ENCODE measurements around the gene ASB6.
"Not testable (repeated sequence)": the region's sequence is repeated elsewhere in the genome, so short reads cannot be mapped to it uniquely, and the experiment has no call there.

ASB6 gene

GRCh38 chr9:129666575-129666974 lies 24.6 kb upstream of the ASB6 start:
- no peak for DNase-seq

GRCh38 chr9:129665814-129666520 lies 24.0 kb upstream of the ASB6 start:
- no peak for DNase-seq

- DNase-seq: no peak
Measured at GRCh38 chr9:129665389-129665775, 23.4 kb upstream of the ASB6 start, which contains the start of gene PRRX2. TSS of gene PRRX2 (plus strand) at chr9:129665647. CDS start at chr9:129665868, 221 bp downstream.

GRCh38 chr9:129664746-129665388 lies 22.9 kb upstream of the ASB6 start:
- no peak for DNase-seq

GRCh38 chr9:129662239-129662638 lies 20.3 kb upstream of the ASB6 start:
- DNase-seq: not testable (repeated sequence)

- DNase-seq: no peak
Measured at GRCh38 chr9:129661029-129661428, 19.1 kb upstream of the ASB6 start.

- no peak for DNase-seq
Measured at GRCh38 chr9:129656795-129657390, 14.9 kb upstream of the ASB6 start.

GRCh38 chr9:129655696-129656095 lies 13.7 kb upstream of the ASB6 start:
- no peak for DNase-seq

- no peak for DNase-seq
Measured at GRCh38 chr9:129655154-129655553, 13.2 kb upstream of the ASB6 start.

GRCh38 chr9:129654554-129655040 lies 12.6 kb upstream of the ASB6 start:
- DNase-seq: no peak

GRCh38 chr9:129653823-129654553 lies 12.0 kb upstream of the ASB6 start:
- no peak for DNase-seq

GRCh38 chr9:129650680-129651235 lies 8.8 kb upstream of the ASB6 start:
- no peak for DNase-seq

GRCh38 chr9:129649726-129650679 lies 8.1 kb upstream of the ASB6 start:
- DNase-seq: no peak

GRCh38 chr9:129648764-129649115 lies 6.8 kb upstream of the ASB6 start:
- no peak for DNase-seq

GRCh38 chr9:129648092-129648763 lies 6.3 kb upstream of the ASB6 start:
- no peak for DNase-seq

- no peak for DNase-seq
Measured at GRCh38 chr9:129647635-129648034, 5.7 kb upstream of the ASB6 start.

GRCh38 chr9:129646654-129647053 lies 4.7 kb upstream of the ASB6 start:
- DNase-seq: no peak

- DNase-seq: no peak
Measured at GRCh38 chr9:129646252-129646651, 4.3 kb upstream of the ASB6 start.

- DNase-seq: no peak
Measured at GRCh38 chr9:129644902-129645301, 3.0 kb upstream of the ASB6 start.

GRCh38 chr9:129644365-129644764 lies 2.4 kb upstream of the ASB6 start:
- no peak for DNase-seq

- DNase-seq: no peak
Measured at GRCh38 chr9:129643706-129644105, 1.8 kb upstream of the ASB6 start.
